T-cell (primary cell): ENCODE results near the gene SGF29. TPM values are rescaled to one million over a fixed set of nuclear protein-coding genes. Genes with fewer than 3 reads are reported as not detected.
"Not testable (repeated sequence)": the region's sequence is repeated elsewhere in the genome, so short reads cannot be mapped to it uniquely, and the experiment has no call there.

Experiments used
- ATAC-seq, 4 experiments: fragments of 200-7000 bp in 3 of 4; fragments of 150-1000 bp in 1 of 4; cut with Tn5 transposase; replicated peaks in 1 of 4; 1 replicate in 3 of 4; 2 replicates in 1 of 4; pipeline ENCODE4 v1.10.0; 2021; ENCODE audit warnings: moderate library complexity in 3 of 4, mild to moderate bottlenecking in 2 of 4, moderate number of reproducible peaks in 1 of 4
- CTCF ChIA-PET, 2 donors: fragments of 300-600 bp; sonication (Branson Sonifier 250); formaldehyde crosslinking; loops; one replicate each; lab custom pipeline; 2022; ENCODE audit warnings: antibody characterized with exemption in 2 of 2; lab: Charles Lee
- POLR2A ChIA-PET, 2 donors: fragments of 300-600 bp; sonication (Branson Sonifier 250); formaldehyde crosslinking; loops; one replicate each; lab custom pipeline; 2022; ENCODE audit warnings: antibody characterized with exemption in 2 of 2; lab: Charles Lee
- DNase-seq, 35 experiments: peaks; one replicate each; pipeline versions ENCODE4 v3.0.0 to v3.0.0-alpha.2; 2013 to 2023
- H3K27ac ChIP-seq: one replicate; pipeline ENCODE4 v1.5.1; 2013; ENCODE audit warnings: low read length
- H3K27me3 ChIP-seq, 2 experiments: replicated peaks in 1 of 2; 1 replicate in 1 of 2; 2 replicates in 1 of 2; pipeline versions ENCODE4 v1.6.1 to v1.7.0; 2013; ENCODE audit warnings: low read length in 1 of 2, mixed read lengths in 1 of 2; ENCODE audit not compliant: control insufficient read depth in 2 of 2, insufficient read depth in 2 of 2; ENCODE audit errors: extremely low read depth in 1 of 2
- H3K36me3 ChIP-seq, 2 donors: 1 replicate in 1 of 2; 2 replicates in 1 of 2; pipeline versions ENCODE4 v1.6.1 to v1.7.0; 2013; ENCODE audit warnings: low read length in 1 of 2; ENCODE audit not compliant: control insufficient read depth in 2 of 2, insufficient read depth in 1 of 2; ENCODE audit errors: extremely low read depth in 1 of 2
- H3K4me1 ChIP-seq, 2 experiments: 1 replicate in 1 of 2; 2 replicates in 1 of 2; pipeline versions ENCODE4 v1.6.1 to v1.7.0; 2013; ENCODE audit warnings: low read length in 2 of 2, mixed read lengths in 1 of 2; ENCODE audit not compliant: insufficient read depth in 2 of 2, control insufficient read depth in 1 of 2; ENCODE audit errors: extremely low read depth in 1 of 2
- H3K4me3 ChIP-seq, 2 donors: 1 replicate in 1 of 2; 2 replicates in 1 of 2; pipeline versions ENCODE4 v1.5.1 to v1.7.0; 2013; ENCODE audit warnings: mild to moderate bottlenecking in 2 of 2, low read length in 1 of 2, moderate library complexity in 1 of 2; ENCODE audit not compliant: control insufficient read depth in 1 of 2; ENCODE audit errors: extremely low read depth in 1 of 2
- H3K9me3 ChIP-seq: 2 replicates; pipeline ENCODE4 v1.7.0; 2013
- H3K27ac Mint-ChIP-seq, 2 donors: one replicate each; pipeline ENCODE4 v1.8.0; 2020 to 2021; ENCODE audit warnings: mild to moderate bottlenecking in 2 of 2, mixed read lengths in 2 of 2
- H3K27me3 Mint-ChIP-seq, 2 donors: one replicate each; pipeline ENCODE4 v1.8.0; 2021 to 2022; ENCODE audit warnings: mixed read lengths in 2 of 2
- H3K36me3 Mint-ChIP-seq: one replicate; pipeline ENCODE4 v1.8.0; 2021; ENCODE audit warnings: mixed read lengths
- H3K4me1 Mint-ChIP-seq, 3 donors: one replicate each; pipeline ENCODE4 v1.8.0; 2020 to 2022; ENCODE audit warnings: mixed read lengths in 3 of 3, mild to moderate bottlenecking in 1 of 3
- H3K4me3 Mint-ChIP-seq, 3 donors: one replicate each; pipeline ENCODE4 v1.8.0; 2020 to 2022; ENCODE audit warnings: mild to moderate bottlenecking in 3 of 3, mixed read lengths in 3 of 3, moderate library complexity in 3 of 3
- H3K9me3 Mint-ChIP-seq, 3 donors: one replicate each; pipeline ENCODE4 v1.8.0; 2020 to 2022; ENCODE audit warnings: mixed read lengths in 3 of 3
- WGBS: methylation state at CpG from one replicate; pipeline ENCODE4 v1.1.5; 2013; ENCODE audit warnings: missing lambda C conversion rate; ENCODE audit not compliant: insufficient coverage; 5-methylcytosine and 5-hydroxymethylcytosine counted together
- total RNA-seq, 35 experiments: library from RNA in 6 of 35; stranded (reverse) in 6 of 35; fragments of 120-200 nt in 1 of 35; gene quantifications; one replicate each; pipeline versions ENCODE4 v1.2.1 to v1.2.4 and lab custom pipeline; 2013 to 2026

Gene SGF29
- total RNA-seq, 5 donors from 2014 or later (not counting 1 experiment from before 2014, with no cell fraction given), result 52.6 to 79.3 (median 74.6) TPM

DNA sequence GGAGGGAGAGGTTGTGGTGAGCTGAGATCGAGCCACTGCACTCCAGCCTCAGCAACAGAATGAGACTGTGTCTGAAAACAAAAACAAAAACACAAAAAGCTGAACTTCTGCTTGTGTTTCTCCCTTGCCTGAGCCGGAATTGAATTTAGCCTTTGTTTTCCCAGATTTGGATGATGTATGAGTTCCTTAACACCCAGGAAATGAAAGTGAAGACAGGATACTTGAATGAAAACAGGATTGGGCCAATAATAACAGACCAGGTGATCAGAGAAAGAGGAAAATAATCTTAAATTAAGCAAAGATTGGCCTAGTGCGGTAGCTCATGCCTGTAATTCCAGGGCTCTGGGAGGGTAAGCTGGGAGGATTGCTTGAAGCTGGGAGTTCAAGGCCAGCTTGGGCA, 13.4 kb upstream of the SGF29 start:
- Mint-ChIP-seq H3K9me3 (no peaks in the 10 kb centered on the region), H3K4me3 (no peak overlapping the region), H3K27me3 (no peaks in the 10 kb centered on the region), H3K36me3 (no peaks in the 10 kb centered on the region), H3K4me1 (peaks cover 23 to 39% (median 28%) of the 10 kb centered on the region in 3 donors), H3K27ac (no peak overlapping the region)
- ATAC-seq, result no peak
- Histone ChIP-seq H3K27me3 (no peaks in the 10 kb centered on the region), H3K9me3 (no peaks in the 10 kb centered on the region), H3K4me1 (peaks cover 8 to 12% of the 10 kb centered on the region in 2 experiments), H3K36me3 (no peaks in the 10 kb centered on the region), H3K4me3 (no peak overlapping the region), H3K27ac (no peak overlapping the region)
- DNase-seq, result no peak
- CTCF ChIA-PET, result interaction anchor here in 1 of 2 donors (0.5 kb wide), 1 partner anchor 386 kb away, joined by 7 read pairs; no protein-coding TSS in a partner anchor
- POLR2A ChIA-PET, result no interaction called here
- 85% methylated on average over 1 of the region's 3 CpGs for WGBS

DNA sequence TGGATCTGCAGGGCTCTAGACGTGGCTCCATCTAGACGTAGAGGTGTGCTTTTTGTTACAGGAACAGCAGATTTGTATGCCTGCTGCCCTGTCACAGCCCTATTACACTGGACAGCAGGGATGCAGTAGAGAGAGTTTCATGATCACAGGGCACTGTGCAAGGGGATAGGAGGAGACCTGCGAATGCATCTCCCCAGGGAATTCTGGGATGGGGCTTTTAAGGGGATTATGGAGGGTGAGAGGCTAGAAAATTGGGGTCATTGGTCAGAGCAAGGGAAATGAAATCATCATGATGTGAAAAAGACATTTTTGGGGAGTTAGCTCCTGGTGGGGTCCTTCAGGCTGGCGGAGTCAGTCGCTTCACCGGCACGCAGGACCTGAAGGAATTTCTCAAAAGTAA, 11.1 kb upstream of the SGF29 start:
- Mint-ChIP-seq H3K36me3 (no peaks in the 10 kb centered on the region), H3K27ac (no peak overlapping the region), H3K9me3 (no peaks in the 10 kb centered on the region), H3K4me1 (peaks cover 15 to 26% (median 15%) of the 10 kb centered on the region in 3 donors), H3K27me3 (no peaks in the 10 kb centered on the region), H3K4me3 (no peak overlapping the region)
- Histone ChIP-seq H3K27ac (no peak overlapping the region), H3K27me3 (no peaks in the 10 kb centered on the region), H3K4me3 (no peak overlapping the region), H3K9me3 (no peaks in the 10 kb centered on the region), H3K4me1 (peaks cover 3% of the 10 kb centered on the region in 2 experiments), H3K36me3 (no peaks in the 10 kb centered on the region)
- ATAC-seq (no peak), DNase-seq (no peak)
- ChIA-PET CTCF (interaction anchor here in 1 of 2 donors (0.6 kb wide), 1 partner anchor 34 kb away, joined by 6 read pairs; no protein-coding TSS in a partner anchor), POLR2A (no interaction called here)
- 89% methylated on average over 3 of the region's 7 CpGs for WGBS

GRCh38 chr16:28543072-28543471, 10.6 kb upstream of the SGF29 start:
- no peaks in the 10 kb centered on the region for H3K9me3 Mint-ChIP-seq
- H3K9me3 ChIP-seq, result no peaks in the 10 kb centered on the region
- no peak overlapping the region for H3K27ac Mint-ChIP-seq
- POLR2A ChIA-PET, result no interaction called here
- DNase-seq (peak in 1 of 35 experiments; percentile 13), ATAC-seq (peak in 1 of 4 experiments; percentile 16)
- CTCF ChIA-PET, result interaction anchor here in 1 of 2 donors (0.6 kb wide), 2 partner anchors 34 to 59 kb away, joined by 4 to 6 read pairs; no protein-coding TSS in a partner anchor
- H3K36me3 Mint-ChIP-seq, result no peaks in the 10 kb centered on the region
- H3K4me3 Mint-ChIP-seq, result no peak overlapping the region
- no peak overlapping the region for H3K27ac ChIP-seq
- H3K4me3 ChIP-seq, result no peak overlapping the region
- H3K27me3 Mint-ChIP-seq, result no peaks in the 10 kb centered on the region
- peaks cover 11 to 21% (median 12%) of the 10 kb centered on the region in 3 donors for H3K4me1 Mint-ChIP-seq
- H3K4me1 ChIP-seq, result peaks cover 1 to 3% of the 10 kb centered on the region in 2 experiments
- no peaks in the 10 kb centered on the region for H3K36me3 ChIP-seq
- WGBS, result 27% methylated on average over 1 of the region's 7 CpGs
- H3K27me3 ChIP-seq, result no peaks in the 10 kb centered on the region

- Histone ChIP-seq H3K36me3 (no peaks in the 10 kb centered on the region), H3K4me1 (peaks cover 3 to 4% of the 10 kb centered on the region in 2 experiments), H3K4me3 (no peak overlapping the region), H3K9me3 (no peaks in the 10 kb centered on the region), H3K27me3 (peaks cover 0 to 4% of the 10 kb centered on the region in 2 experiments), H3K27ac (no peak overlapping the region)
- DNase-seq (no peak), ATAC-seq (no peak)
- Mint-ChIP-seq H3K36me3 (no peaks in the 10 kb centered on the region), H3K27me3 (no peaks in the 10 kb centered on the region), H3K4me3 (no peak overlapping the region), H3K27ac (no peak overlapping the region), H3K4me1 (peaks cover 12 to 17% (median 14%) of the 10 kb centered on the region in 3 donors), H3K9me3 (no peaks in the 10 kb centered on the region)
- CTCF ChIA-PET, result interaction anchor here in 1 of 2 donors (0.7 kb wide), 1 partner anchor 267 kb away, joined by 6 read pairs; no protein-coding TSS in a partner anchor
- POLR2A ChIA-PET, result no interaction called here
- 80% methylated on average over 1 of the region's 3 CpGs for WGBS
Measured at GRCh38 chr16:28544998-28545397, 8.7 kb upstream of the SGF29 start.

GRCh38 chr16:28545964-28546363, 7.8 kb upstream of the SGF29 start:
- H3K4me3 Mint-ChIP-seq, H3K27ac ChIP-seq, H3K27me3 ChIP-seq, H3K27me3 Mint-ChIP-seq, H3K36me3 Mint-ChIP-seq, H3K27ac Mint-ChIP-seq, H3K36me3 ChIP-seq, DNase-seq, POLR2A ChIA-PET, ATAC-seq, CTCF ChIA-PET, H3K9me3 Mint-ChIP-seq, H3K4me1 ChIP-seq, H3K4me3 ChIP-seq, H3K9me3 ChIP-seq: not testable (repeated sequence)
- 96% methylated on average over 4 of the region's 7 CpGs for WGBS
- H3K4me1 Mint-ChIP-seq, result peaks cover 11 to 17% (median 12%) of the 10 kb centered on the region in 3 donors

- Histone ChIP-seq H3K27me3 (peaks cover 0 to 4% of the 10 kb centered on the region in 2 experiments), H3K36me3 (no peaks in the 10 kb centered on the region), H3K9me3 (no peaks in the 10 kb centered on the region), H3K4me1 (peaks cover 3 to 4% of the 10 kb centered on the region in 2 experiments), H3K4me3 (no peak overlapping the region), H3K27ac (no peak overlapping the region)
- CTCF ChIA-PET, result no interaction called here
- POLR2A ChIA-PET, result no interaction called here
- Mint-ChIP-seq H3K9me3 (no peaks in the 10 kb centered on the region), H3K27me3 (no peaks in the 10 kb centered on the region), H3K36me3 (no peaks in the 10 kb centered on the region), H3K4me1 (peaks cover 11 to 15% (median 12%) of the 10 kb centered on the region in 3 donors), H3K4me3 (no peak overlapping the region), H3K27ac (no peak overlapping the region)
- DNase-seq (no peak), ATAC-seq (no peak)
- WGBS, result 84% methylated on average over 3 of the region's 7 CpGs
Measured at GRCh38 chr16:28546626-28547025, 7.1 kb upstream of the SGF29 start.
